Stomach (tissue), 4 donors: Measurements from ENCODE around the gene GPC5.

Source experiments
- POLR2A ChIP-seq, 4 donors: fragments of 450-650 bp; IDR thresholded peaks; one replicate each; pipeline ENCODE4 v1.6.1; 2016; ENCODE audit warnings: antibody characterized with exemption in 4 of 4, control low read depth in 2 of 4, mild to moderate bottlenecking in 1 of 4, moderate library complexity in 1 of 4
- TF ChIP-seq, protein P1 (sequence below), 7 experiments: fragments of 450-650 bp in 4 of 7; fragments of 200-600 bp in 3 of 7; sonication (generic) in 3 of 7; IDR thresholded peaks; one replicate each; pipeline ENCODE4 v1.5.1; 2016 to 2019; ENCODE audit warnings: antibody characterized with exemption in 7 of 7, control low read depth in 2 of 7, mild to moderate bottlenecking in 1 of 7

GRCh38 chr13:92716749-92717148 is 1318.3 kb downstream of the GPC5 start:
- TF ChIP-seq, protein P1, sequence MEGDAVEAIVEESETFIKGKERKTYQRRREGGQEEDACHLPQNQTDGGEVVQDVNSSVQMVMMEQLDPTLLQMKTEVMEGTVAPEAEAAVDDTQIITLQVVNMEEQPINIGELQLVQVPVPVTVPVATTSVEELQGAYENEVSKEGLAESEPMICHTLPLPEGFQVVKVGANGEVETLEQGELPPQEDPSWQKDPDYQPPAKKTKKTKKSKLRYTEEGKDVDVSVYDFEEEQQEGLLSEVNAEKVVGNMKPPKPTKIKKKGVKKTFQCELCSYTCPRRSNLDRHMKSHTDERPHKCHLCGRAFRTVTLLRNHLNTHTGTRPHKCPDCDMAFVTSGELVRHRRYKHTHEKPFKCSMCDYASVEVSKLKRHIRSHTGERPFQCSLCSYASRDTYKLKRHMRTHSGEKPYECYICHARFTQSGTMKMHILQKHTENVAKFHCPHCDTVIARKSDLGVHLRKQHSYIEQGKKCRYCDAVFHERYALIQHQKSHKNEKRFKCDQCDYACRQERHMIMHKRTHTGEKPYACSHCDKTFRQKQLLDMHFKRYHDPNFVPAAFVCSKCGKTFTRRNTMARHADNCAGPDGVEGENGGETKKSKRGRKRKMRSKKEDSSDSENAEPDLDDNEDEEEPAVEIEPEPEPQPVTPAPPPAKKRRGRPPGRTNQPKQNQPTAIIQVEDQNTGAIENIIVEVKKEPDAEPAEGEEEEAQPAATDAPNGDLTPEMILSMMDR (IDR thresholded peaks at IDR 0.05), result peak in 1 of 7 experiments; percentile 9
- no peak for TF ChIP-seq POLR2A (IDR thresholded peaks at IDR 0.05)
